Femur (tissue), 1 donor: ENCODE measurements around the gene RNF182.
"Not testable (repeated sequence)": the region's sequence is repeated elsewhere in the genome, so short reads cannot be mapped to it uniquely, and the experiment has no call there.

Experiments used
- DNase-seq: peaks from one replicate; pipeline ENCODE4 v3.0.0-alpha.2; 2017

Gene RNF182

DNA sequence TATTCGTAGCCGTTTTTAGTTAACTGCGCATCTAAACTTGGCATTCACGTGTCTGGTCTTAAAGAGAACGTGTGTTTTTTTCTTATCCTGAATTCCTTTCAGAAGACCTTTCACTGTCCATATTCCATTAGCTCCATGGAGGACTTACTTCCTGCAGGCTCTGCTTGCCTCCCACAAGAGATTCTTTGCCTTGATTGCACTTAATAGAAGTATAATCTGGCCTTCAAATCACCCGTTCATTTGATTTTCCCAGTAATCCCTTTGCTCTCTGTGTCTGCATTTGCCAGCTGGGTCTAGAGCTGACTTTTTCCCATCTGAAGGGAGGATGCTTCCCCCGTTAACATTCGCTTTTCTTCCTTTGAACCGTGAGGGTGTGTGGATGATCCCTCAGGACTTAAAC, 79.5 kb downstream of the RNF182 start:
- no peak for DNase-seq

- no peak for DNase-seq
Observed at GRCh38 chr6:14008809-14009208, 84.1 kb downstream of the RNF182 start.

DNA sequence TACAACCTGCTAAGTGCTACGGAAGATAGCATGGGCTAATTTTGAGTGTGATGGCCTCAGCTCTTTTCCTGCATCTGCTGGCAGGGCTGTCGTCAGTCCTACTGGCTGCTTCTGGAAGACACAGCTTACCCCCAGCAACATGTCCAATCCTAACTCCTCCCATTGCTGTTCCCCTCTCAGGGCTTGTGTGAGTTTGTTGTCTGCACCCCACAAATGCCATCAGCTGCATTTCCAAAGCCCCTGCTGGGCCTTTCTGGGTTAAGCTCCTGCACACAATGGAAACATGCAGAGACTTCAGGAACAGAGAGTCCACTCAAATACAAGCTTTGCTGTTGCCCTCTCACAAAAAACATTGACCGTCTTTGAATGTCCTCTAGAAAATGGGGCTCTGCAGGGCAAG, 84.7 kb downstream of the RNF182 start:
- DNase-seq, result no peak

GRCh38 chr6:14010275-14010674, 85.5 kb downstream of the RNF182 start:
- no peak for DNase-seq

- DNase-seq, result no peak
Observed at GRCh38 chr6:14012313-14013030, 87.7 kb downstream of the RNF182 start.

DNA sequence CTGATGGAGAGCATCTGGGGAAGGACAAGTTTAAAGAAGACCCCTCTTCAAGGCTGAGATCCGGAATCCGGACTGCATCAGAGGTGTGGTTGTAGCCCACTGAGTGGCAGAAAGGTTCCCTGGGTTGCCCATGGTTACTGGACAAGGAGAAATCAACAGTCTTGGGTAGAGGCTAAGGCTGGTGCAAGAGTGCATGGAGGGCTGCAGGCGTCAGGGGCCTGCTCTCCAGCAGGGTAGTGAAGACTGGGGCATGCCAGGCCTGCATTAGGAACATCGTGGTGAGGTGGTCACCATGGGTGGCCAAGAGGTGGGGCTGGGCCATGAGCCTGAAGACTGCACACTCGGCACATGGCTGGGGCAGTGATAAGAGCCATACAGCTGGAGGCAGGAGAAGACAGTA, 91.2 kb downstream of the RNF182 start:
- DNase-seq, result no peak

- DNase-seq, result no peak
Observed at GRCh38 chr6:14016432-14016831, 91.7 kb downstream of the RNF182 start.

DNA sequence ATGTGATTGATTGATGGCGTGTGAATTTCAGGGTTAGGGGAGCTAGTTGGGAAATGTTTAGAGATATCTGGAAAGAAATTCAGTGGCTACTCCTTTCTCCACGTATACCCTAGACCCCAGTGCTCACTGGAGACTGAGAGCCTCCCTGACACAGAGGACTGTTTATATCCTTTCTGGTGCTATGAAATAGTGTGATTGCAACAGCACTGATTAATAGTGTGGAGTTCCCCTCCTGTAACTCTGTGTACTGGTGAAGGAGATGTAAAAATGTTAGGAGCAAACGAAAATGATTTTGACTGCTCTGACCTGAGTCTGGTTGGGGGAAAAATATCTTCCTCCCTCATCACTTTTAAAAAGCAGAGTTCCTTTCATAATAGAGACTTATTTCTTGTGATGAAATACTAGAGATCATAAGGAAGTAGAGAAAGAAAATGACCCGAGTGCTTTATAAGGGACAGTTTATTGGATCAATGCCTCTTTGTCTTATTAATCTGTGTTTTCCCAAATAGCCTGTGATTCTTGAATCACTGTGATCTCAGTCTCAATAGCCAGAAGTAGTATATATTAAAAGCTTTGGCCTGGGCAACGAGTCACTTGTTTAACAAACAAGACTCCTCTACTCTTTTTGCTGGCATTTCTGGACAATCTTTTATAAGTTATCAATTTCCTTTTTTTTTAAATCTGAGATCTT, 92.3 kb downstream of the RNF182 start:
- no peak for DNase-seq

DNA sequence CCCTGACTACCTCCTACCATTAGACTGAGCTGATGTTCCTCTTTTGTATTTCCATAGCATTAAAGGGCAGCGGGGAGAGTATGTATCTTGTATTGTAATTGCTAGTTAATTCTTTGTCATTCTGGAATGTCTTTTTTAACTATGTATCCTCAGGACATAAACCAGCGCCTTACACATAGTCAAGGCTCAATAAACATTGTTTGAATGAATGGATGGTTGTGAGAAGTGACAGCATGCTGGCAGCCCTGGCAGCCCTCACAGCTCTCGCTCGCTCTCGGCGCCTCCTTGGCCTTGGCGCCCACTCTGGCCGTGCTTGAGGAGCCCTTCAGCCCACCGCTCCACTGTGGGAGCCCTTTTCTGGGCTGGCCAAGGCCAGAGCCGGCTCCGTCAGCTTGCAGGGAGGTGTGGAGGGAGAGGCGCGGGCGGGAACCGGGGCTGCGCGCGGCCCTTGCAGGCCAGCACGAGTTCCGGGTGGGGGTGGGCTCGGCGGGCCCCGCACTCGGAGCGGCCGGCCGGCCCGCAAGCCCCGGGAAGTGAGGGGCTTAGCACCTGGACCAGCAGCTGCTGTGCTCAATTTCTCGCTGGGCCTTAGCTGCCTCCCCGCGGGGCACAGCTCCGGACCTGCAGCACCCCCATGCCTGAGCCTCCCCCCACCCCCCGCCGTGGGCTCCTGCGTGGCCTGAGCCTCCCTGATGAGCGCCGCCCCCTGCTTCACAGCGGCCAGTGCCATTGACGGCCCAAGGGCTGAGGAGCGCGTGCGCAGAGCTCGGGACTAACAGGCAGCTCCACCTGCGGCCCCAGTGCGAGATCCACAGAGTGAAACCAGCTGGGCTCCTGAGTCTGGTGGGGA, 93.1 kb downstream of the RNF182 start:
- DNase-seq, result no peak

- DNase-seq, result not testable (repeated sequence)
Observed at GRCh38 chr6:14018559-14018958, 93.8 kb downstream of the RNF182 start.

DNA sequence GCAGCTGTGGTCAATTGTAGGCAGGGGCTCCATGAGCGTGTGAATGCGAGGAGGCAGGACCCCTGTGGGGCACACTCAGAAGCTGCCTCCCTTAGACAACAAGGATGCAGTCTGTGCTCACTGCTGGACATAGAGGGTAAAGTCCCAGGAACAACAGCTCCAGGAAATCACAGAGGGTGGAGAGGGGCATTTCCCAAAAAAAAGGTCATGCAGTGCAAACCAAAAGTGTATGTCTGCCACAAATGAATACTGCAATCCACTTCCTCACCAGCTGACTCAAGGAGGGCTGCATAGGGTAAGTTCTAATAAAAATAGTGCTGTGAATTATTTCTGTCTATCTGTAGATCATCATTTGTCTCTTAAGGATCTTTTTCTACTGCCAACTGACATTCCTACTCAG, 95.8 kb downstream of the RNF182 start:
- no peak for DNase-seq

- DNase-seq, result no peak
Observed at GRCh38 chr6:14021449-14021848, 96.7 kb downstream of the RNF182 start.

GRCh38 chr6:14022673-14023072, 97.9 kb downstream of the RNF182 start:
- DNase-seq, result no peak

DNA sequence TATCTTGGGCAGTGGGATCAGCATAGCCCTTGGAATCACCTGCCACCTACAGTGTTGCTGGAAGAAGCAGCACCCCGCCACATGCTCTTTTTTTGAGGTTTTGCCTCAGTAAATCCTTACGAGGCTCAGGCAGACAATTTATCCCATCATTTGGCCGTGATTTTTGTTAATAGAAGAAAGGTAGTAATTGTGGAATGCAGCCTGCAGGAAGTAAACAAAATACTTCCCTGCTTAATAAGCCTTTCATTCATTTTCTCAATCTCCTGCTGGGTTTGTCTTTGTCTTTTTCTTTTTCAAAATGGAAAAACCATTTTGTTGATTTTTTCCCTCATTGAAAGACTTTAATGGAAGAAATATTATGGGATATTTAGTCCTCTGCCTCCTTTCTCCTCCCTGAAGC, 99.1 kb downstream of the RNF182 start:
- no peak for DNase-seq

- DNase-seq, result no peak
Observed at GRCh38 chr6:14025160-14025559, 100.4 kb downstream of the RNF182 start.

DNA sequence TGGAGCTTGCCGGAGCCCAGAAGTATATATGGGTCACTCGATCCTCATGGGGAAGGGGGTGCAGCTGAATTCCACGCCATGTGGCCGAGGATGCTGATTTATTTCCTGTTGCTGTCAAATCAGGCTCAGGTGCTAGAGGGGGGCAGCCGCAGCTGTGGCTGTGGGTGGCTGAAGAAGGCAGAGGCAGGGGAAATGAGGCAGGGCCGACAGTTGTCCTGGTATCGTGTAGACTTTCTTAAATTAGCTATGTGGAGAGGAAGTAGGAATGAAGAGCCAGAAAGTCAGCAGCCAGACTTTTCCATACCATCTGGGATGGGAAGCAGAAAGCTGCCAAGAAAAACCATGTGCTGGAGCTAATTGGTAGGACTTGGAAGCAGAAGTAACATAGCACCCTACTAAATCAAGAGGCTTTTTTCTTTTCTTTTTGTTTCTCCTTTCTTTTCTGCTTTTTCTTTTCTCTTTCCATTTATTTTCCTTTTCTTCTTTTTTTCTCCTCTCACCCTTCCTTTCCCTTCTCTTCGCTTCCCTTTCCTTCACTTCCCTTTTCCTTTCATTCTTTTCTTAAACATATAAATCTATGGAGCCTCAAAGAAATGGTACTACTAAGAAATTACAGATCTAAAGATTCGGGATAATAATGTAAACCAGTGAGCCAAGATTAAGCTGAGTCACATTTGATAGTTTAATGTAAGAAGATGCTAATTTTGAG, 102.2 kb downstream of the RNF182 start:
- peak; percentile 64 for DNase-seq

DNA sequence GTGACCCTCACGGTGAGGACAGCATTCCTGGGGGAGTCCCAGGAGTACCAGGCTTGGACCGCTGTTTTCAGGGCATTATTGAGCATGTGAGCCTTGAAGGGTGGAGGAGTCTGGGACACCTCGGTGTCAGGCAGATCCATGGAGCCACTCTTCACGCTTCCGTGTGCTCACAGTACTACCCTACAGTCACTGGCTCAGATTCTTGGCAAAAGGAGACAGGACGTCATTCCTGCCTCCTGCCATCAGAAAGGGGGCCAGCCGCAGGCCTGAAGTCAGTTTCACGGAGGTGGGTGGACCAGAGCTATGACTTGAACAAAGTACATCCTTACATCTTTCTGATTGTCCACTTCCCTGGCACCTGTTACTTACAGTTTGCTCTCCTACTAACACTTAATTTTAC, 103.9 kb downstream of the RNF182 start:
- no peak for DNase-seq

DNA sequence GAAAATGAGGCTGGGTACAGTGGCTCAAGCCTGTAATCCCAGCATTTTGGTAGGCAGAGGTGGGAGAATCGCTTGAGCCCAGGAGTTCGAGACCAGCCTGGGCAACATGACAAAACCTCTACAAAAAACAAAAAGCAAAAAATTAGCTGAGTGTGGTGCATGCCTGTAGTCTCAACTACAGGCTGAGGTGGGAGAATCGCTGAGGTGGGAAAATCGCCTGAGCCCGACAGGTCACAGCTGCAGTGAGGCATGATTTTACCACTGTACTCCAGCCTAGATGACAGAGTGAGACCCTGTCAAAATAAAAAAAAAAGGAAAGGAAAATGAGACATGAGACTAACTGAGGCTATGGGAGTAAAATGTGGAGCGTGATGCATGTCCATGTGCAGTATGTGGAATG, 104.9 kb downstream of the RNF182 start:
- no peak for DNase-seq
